MM.1S (cell line): ENCODE measurements around the gene PSMA7.

Experiments
- DNase-seq: peaks from one replicate; pipeline ENCODE4 v3.0.0-alpha.2; 2015
- H2AFZ ChIP-seq: fragments of 300-600 bp; sonication (generic); 2 replicates; pipeline ENCODE4 v1.6.0; 2016; ENCODE audit warnings: antibody characterized with exemption, low read length
- H3F3A ChIP-seq: fragments of 300-600 bp; sonication (generic); 2 replicates; pipeline ENCODE4 v1.6.1; 2016; ENCODE audit warnings: mild to moderate bottlenecking, antibody characterized with exemption, low read length, moderate library complexity, mixed read lengths; ENCODE audit not compliant: insufficient read depth
- H3K27ac ChIP-seq: fragments of 300-600 bp; sonication (generic); 2 replicates; pipeline ENCODE4 v1.5.1; 2016; ENCODE audit warnings: mild to moderate bottlenecking, low read length
- H3K27me3 ChIP-seq: fragments of 300-600 bp; sonication (generic); replicated peaks from 2 replicates; pipeline ENCODE4 v1.6.0; 2016; ENCODE audit warnings: low read length; ENCODE audit not compliant: insufficient read depth
- H3K36me3 ChIP-seq: fragments of 300-600 bp; sonication (generic); replicated peaks from 2 replicates; pipeline ENCODE4 v1.6.1; 2016; ENCODE audit warnings: mild to moderate bottlenecking, low read length, mixed read lengths; ENCODE audit not compliant: insufficient read depth
- H3K4me1 ChIP-seq: fragments of 300-600 bp; sonication (generic); 2 replicates; pipeline ENCODE4 v1.6.1; 2016; ENCODE audit warnings: low read length, mixed read lengths
- H3K4me2 ChIP-seq: fragments of 300-600 bp; sonication (generic); 2 replicates; pipeline ENCODE4 v1.6.0; 2016; ENCODE audit warnings: low read depth, low read length
- H3K4me3 ChIP-seq: fragments of 300-600 bp; sonication (generic); 2 replicates; pipeline ENCODE4 v1.5.1; 2016; ENCODE audit warnings: low read length, mixed read lengths
- H3K79me2 ChIP-seq: fragments of 300-600 bp; sonication (generic); 2 replicates; pipeline ENCODE4 v1.6.1; 2016; ENCODE audit warnings: mixed run types, low read length, mixed read lengths
- H3K9ac ChIP-seq: fragments of 300-600 bp; sonication (generic); 2 replicates; pipeline ENCODE4 v1.6.1; 2016; ENCODE audit warnings: low read length, mixed read lengths
- H3K9me2 ChIP-seq: fragments of 300-600 bp; sonication (generic); replicated peaks from 2 replicates; pipeline ENCODE4 v1.6.1; 2016; ENCODE audit warnings: mild to moderate bottlenecking, low read length, mixed read lengths; ENCODE audit not compliant: insufficient read depth
- H3K9me3 ChIP-seq: fragments of 300-600 bp; sonication (generic); replicated peaks from 2 replicates; pipeline ENCODE4 v1.6.1; 2016; ENCODE audit warnings: mild to moderate bottlenecking, low read length, mixed read lengths; ENCODE audit not compliant: insufficient read depth
- H4K20me1 ChIP-seq: fragments of 300-600 bp; sonication (generic); 2 replicates; pipeline ENCODE4 v1.6.1; 2016; ENCODE audit warnings: mild to moderate bottlenecking, low read length, moderate library complexity, mixed read lengths; ENCODE audit not compliant: insufficient read depth
- EZH2 ChIP-seq: fragments of 300-600 bp; sonication (generic); optimal IDR thresholded peaks from 2 replicates; pipeline ENCODE3; 2017; ENCODE audit warnings: low read depth, mild to moderate bottlenecking, antibody characterized with exemption, low read length, mixed read lengths
- EZH2phosphoT487 ChIP-seq: fragments of 300-600 bp; sonication (generic); IDR thresholded peaks from 2 replicates; pipeline ENCODE4 v1.6.1; 2018; ENCODE audit warnings: antibody characterized with exemption, low read length
- TF ChIP-seq, protein P1 (sequence below): fragments of 300-600 bp; sonication (generic); IDR thresholded peaks from 2 replicates; pipeline ENCODE4 v1.5.1; 2016; ENCODE audit warnings: antibody characterized with exemption, low read length, mixed read lengths

The PSMA7 gene

GRCh38 chr20:62147528-62147927 is 4.3 kb upstream of the PSMA7 start:
- Histone ChIP-seq H3K27ac (no peak overlapping the region), H3F3A (peaks cover 6% of the 10 kb centered on the region; the same call in 1 of the 2 replicates), H3K27me3 (no peaks in the 10 kb centered on the region), H3K9me3 (no peaks in the 10 kb centered on the region), H3K4me3 (no peak overlapping the region), H3K4me2 (no peak overlapping the region), H2AFZ (no peak overlapping the region), H4K20me1 (peaks cover 12% of the 10 kb centered on the region; the same call in 1 of the 2 replicates), H3K4me1 (peaks cover 9% of the 10 kb centered on the region), H3K79me2 (peaks cover 83% of the 10 kb centered on the region), H3K9ac (no peak overlapping the region), H3K36me3 (no peaks in the 10 kb centered on the region), H3K9me2 (no peaks in the 10 kb centered on the region)
- no peak for TF ChIP-seq EZH2phosphoT487
- TF ChIP-seq, protein P1, sequence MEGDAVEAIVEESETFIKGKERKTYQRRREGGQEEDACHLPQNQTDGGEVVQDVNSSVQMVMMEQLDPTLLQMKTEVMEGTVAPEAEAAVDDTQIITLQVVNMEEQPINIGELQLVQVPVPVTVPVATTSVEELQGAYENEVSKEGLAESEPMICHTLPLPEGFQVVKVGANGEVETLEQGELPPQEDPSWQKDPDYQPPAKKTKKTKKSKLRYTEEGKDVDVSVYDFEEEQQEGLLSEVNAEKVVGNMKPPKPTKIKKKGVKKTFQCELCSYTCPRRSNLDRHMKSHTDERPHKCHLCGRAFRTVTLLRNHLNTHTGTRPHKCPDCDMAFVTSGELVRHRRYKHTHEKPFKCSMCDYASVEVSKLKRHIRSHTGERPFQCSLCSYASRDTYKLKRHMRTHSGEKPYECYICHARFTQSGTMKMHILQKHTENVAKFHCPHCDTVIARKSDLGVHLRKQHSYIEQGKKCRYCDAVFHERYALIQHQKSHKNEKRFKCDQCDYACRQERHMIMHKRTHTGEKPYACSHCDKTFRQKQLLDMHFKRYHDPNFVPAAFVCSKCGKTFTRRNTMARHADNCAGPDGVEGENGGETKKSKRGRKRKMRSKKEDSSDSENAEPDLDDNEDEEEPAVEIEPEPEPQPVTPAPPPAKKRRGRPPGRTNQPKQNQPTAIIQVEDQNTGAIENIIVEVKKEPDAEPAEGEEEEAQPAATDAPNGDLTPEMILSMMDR = no peak
- TF ChIP-seq EZH2 = no peak
- DNase-seq = no peak

GRCh38 chr20:62147125-62147524 is 3.9 kb upstream of the PSMA7 start:
- peaks cover 9% of the 10 kb centered on the region for H3K4me1 ChIP-seq
- no peaks in the 10 kb centered on the region for H3K27me3 ChIP-seq
- H3K36me3 ChIP-seq = no peaks in the 10 kb centered on the region
- H3K9me2 ChIP-seq = no peaks in the 10 kb centered on the region
- no peaks in the 10 kb centered on the region for H3K9me3 ChIP-seq
- TF ChIP-seq EZH2 = no peak
- TF ChIP-seq EZH2phosphoT487 = no peak
- TF ChIP-seq, protein P1 = no peak
- H3F3A ChIP-seq = peaks cover 8% of the 10 kb centered on the region
- H2AFZ ChIP-seq = no peak overlapping the region
- no peak for DNase-seq
- H3K9ac ChIP-seq = no peak overlapping the region
- H3K4me3 ChIP-seq = no peak overlapping the region
- peaks cover 13% of the 10 kb centered on the region for H4K20me1 ChIP-seq
- H3K4me2 ChIP-seq = no peak overlapping the region
- peaks cover 83% of the 10 kb centered on the region for H3K79me2 ChIP-seq
- H3K27ac ChIP-seq = no peak overlapping the region

DNA sequence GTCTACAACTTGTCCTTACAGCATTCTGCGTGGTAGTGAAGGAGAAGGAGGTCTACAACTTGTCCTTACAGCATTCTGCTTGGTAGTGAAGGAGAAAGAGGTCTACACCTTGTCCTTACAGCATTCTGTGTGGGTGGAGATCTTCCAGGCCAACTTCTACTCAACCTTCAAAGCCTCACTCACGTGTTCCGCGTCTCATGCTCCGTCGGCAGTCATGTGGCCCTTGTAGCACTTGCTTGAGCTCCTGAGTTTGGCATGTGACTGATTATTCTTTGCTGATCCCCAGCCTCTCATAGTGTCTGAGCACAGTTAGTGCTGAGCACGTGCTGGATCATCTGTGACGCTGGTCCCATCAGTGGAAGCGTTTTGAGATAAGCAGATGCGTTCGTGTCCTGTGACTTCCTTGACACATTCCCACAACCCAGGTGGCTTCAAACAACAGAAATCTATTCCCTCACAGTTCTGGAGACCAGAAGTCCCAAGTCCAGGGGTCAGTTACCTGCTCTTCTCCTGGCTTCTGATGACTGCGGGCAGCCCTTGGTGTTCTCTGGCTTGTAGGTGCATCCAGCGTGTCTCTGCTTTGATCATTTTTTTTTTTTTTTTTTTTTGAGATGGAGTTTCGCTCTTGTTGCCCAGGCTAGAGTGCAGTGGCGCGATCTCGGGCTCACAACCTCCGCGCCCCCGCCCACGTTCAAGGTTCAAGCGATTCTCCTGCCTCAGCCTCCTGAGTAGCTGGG is 3.0 kb upstream of the PSMA7 start:
- Histone ChIP-seq H3F3A (peaks cover 12% of the 10 kb centered on the region), H3K4me1 (peaks cover 14% of the 10 kb centered on the region), H3K36me3 (no peaks in the 10 kb centered on the region), H2AFZ (no peak overlapping the region), H3K79me2 (peaks cover 85% of the 10 kb centered on the region), H4K20me1 (peaks cover 22% of the 10 kb centered on the region), H3K4me2 (no peak overlapping the region), H3K27ac (no peak overlapping the region), H3K27me3 (no peaks in the 10 kb centered on the region), H3K4me3 (no peak overlapping the region), H3K9me3 (no peaks in the 10 kb centered on the region), H3K9ac (no peak overlapping the region), H3K9me2 (no peaks in the 10 kb centered on the region)
- no peak for DNase-seq
- TF ChIP-seq EZH2 (no peak), EZH2phosphoT487 (no peak)
- TF ChIP-seq, protein P1 = no peak
